Measurements from ENCODE around the gene RHOA.
"Not testable (repeated sequence)": the region's sequence is repeated elsewhere in the genome, so short reads cannot be mapped to it uniquely, and the experiment has no call there.

RHOA gene

GRCh38 chr3:49358884-49359225 lies 52.9 kb downstream of the RHOA start:
- Histone ChIP-seq H3K27ac (ENCODE audit: low read length) (peak overlapping the region; percentile 88), H3K9me3 (ENCODE audit: control insufficient read depth in 1 of 2, low read length in 2 of 2) (no peaks in the 10 kb centered on the region), H3K4me3 (ENCODE audit: low read depth in 1 of 2, low read length in 2 of 2) (peak overlapping the region; percentile 31 to 78), H3K27me3 (ENCODE audit: low read depth, low read length) (no peaks in the 10 kb centered on the region), H3K36me3 (ENCODE audit: control insufficient read depth in 1 of 2, insufficient read depth in 2 of 2, low read length in 2 of 2) (peaks cover 29 to 47% of the 10 kb centered on the region in 2 donors), H3K4me1 (ENCODE audit: control insufficient read depth in 1 of 2, insufficient read depth in 2 of 2, low read length in 2 of 2) (peaks cover 5 to 25% of the 10 kb centered on the region in 2 donors)

DNA sequence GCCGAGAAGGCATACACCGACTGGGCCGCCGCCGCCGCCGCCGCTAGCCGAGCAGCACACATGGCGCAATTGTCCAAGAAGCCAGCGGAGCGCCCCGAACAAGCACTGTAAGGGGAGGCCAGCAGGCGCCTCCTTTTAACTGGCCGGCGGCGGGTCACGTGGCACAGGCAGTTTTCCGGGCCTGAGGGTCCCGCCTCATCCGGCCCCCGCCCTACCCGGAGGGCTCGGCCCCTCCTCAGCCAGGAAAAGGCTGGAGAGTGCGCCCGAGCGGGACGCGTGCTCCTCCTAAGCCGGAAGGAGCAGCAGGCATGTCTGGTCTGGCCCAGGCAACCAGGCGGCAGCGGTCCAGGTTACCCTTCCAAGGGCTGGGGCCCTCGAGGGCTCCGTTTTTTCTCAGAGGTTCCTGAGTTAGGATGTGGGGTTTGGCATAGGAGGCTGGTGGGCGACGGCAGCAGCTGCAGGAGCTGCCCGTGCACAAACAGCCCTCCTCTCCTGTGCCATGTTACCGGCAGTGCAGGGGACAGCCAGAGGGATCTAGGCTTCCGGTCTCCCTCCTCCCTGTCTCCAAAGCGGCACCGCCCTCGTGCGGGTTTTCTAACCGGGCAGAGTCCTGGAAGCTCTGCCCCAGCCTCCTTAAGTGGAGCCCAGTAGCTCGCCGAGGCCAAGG lies 53.4 kb downstream of the RHOA start, which contains the start of gene GPX1:
Gene GPX1, minus strand, starts transcription at position 137 of the 667 bp plus-strand sequence. Its CDS starts 75 bp downstream, at position 62.
- Histone ChIP-seq H3K4me1 (ENCODE audit: control insufficient read depth in 1 of 2, insufficient read depth in 2 of 2, low read length in 2 of 2) (peaks cover 5 to 25% of the 10 kb centered on the region in 2 donors), H3K9me3 (ENCODE audit: control insufficient read depth in 1 of 2, low read length in 2 of 2) (no peaks in the 10 kb centered on the region), H3K27ac (ENCODE audit: low read length) (peak within 1 kb of the TSS; percentile 88), H3K36me3 (ENCODE audit: control insufficient read depth in 1 of 2, insufficient read depth in 2 of 2, low read length in 2 of 2) (peaks cover 29 to 42% of the 10 kb centered on the region in 2 donors), H3K27me3 (ENCODE audit: low read depth, low read length) (no peaks in the 10 kb centered on the region), H3K4me3 (ENCODE audit: low read depth in 1 of 2, low read length in 2 of 2) (peak within 1 kb of the TSS; percentile 70 to 78)

DNA sequence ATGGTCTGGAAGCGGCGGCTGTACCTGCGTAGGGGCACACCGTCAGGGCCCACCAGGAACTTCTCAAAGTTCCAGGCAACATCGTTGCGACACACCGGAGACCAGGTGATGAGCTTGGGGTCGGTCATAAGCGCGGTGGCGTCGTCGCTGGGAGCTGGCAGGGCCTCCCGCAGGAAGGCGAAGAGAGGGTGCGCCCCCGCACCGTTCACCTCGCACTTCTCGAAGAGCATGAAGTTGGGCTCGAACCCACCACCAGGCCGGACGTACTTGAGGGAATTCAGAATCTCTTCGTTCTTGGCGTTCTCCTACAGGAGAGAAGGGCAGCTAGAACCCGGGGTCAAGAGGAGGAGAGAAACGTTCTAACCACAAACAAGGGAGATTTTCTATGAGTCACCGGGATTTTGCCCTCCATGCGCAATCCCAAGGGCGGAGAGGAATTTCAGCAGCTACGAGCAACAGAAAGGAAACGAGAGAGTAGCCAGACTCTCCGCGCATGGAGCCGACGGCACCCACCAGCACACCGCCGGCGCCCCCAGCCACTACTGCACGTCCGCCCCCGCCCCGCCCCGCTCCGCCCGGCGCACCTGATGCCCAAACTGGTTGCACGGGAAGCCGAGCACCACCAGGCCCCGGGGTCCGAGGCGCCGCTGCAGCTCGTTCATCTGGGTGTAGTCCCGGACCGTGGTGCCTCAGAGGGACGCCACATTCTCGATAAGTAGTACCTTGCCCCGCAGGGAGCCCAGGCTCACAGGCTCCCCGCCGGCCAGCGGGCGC lies 54.1 kb downstream of the RHOA start:
- peak overlapping the region; percentile 87 for H3K27ac ChIP-seq (ENCODE audit: low read length)
- not testable (repeated sequence) for H3K9me3 ChIP-seq (ENCODE audit: control insufficient read depth in 1 of 2, low read length in 2 of 2); H3K27me3 ChIP-seq (ENCODE audit: low read depth, low read length)
- H3K4me3 ChIP-seq (ENCODE audit: low read depth in 1 of 2, low read length in 2 of 2), result peak overlapping the region; percentile 70 to 78
- peaks cover 27 to 39% of the 10 kb centered on the region in 2 donors for H3K36me3 ChIP-seq (ENCODE audit: control insufficient read depth in 1 of 2, insufficient read depth in 2 of 2, low read length in 2 of 2)
- peaks cover 5 to 25% of the 10 kb centered on the region in 2 donors for H3K4me1 ChIP-seq (ENCODE audit: control insufficient read depth in 1 of 2, insufficient read depth in 2 of 2, low read length in 2 of 2)

- peak overlapping the region; percentile 70 to 78 for H3K4me3 ChIP-seq (ENCODE audit: low read depth in 1 of 2, low read length in 2 of 2)
- H3K4me1 ChIP-seq (ENCODE audit: control insufficient read depth in 1 of 2, insufficient read depth in 2 of 2, low read length in 2 of 2), result peaks cover 5 to 25% of the 10 kb centered on the region in 2 donors
- peak overlapping the region; percentile 87 for H3K27ac ChIP-seq (ENCODE audit: low read length)
Observed at GRCh38 chr3:49357095-49357442, 54.7 kb downstream of the RHOA start.

DNA sequence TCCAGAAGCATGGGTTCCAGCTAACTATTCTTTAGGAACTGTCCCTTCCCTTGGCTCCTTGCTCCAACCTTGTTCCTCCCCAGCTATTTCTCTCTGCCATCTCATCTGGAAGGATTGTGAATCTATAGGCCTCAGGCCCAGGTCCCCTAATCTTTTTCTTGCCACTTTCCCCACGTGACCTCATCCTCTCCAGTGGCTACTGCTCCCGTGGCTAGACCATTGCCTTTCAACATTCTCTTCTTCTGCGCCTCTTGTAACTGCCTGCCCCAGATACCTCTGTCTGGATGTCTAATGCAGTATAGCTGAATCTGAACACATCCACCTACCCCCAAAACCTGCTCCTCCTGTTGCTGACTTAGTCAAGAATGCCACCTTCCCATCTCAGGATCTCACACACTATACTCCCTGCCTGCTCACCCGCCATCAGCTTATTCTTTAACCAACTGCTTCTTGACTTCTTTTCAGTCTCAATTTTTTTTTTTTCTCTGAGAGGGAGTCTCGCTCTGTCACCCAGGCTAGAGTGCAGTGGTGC lies 58.8 kb downstream of the RHOA start:
- H3K27me3 ChIP-seq (ENCODE audit: low read depth, low read length), result no peaks in the 10 kb centered on the region
- H3K27ac ChIP-seq (ENCODE audit: low read length), result peak overlapping the region; percentile 47
- H3K9me3 ChIP-seq (ENCODE audit: control insufficient read depth in 1 of 2, low read length in 2 of 2), result no peaks in the 10 kb centered on the region
- H3K4me3 ChIP-seq (ENCODE audit: low read depth in 1 of 2, low read length in 2 of 2), result no peak overlapping the region
- H3K36me3 ChIP-seq (ENCODE audit: control insufficient read depth in 1 of 2, insufficient read depth in 2 of 2, low read length in 2 of 2), result peaks cover 6 to 10% of the 10 kb centered on the region in 2 donors
- peaks cover 5 to 16% of the 10 kb centered on the region in 2 donors for H3K4me1 ChIP-seq (ENCODE audit: control insufficient read depth in 1 of 2, insufficient read depth in 2 of 2, low read length in 2 of 2)

More at GRCh38 chr3:49357095-49357442, 54.7 kb downstream of the RHOA start:
- not testable (repeated sequence) for H3K27me3 ChIP-seq (ENCODE audit: low read depth, low read length); H3K9me3 ChIP-seq (ENCODE audit: control insufficient read depth in 1 of 2, low read length in 2 of 2)
- peaks cover 22 to 33% of the 10 kb centered on the region in 2 donors for H3K36me3 ChIP-seq (ENCODE audit: control insufficient read depth in 1 of 2, insufficient read depth in 2 of 2, low read length in 2 of 2)

GRCh38 chr3:49352281-49352680 lies 59.5 kb downstream of the RHOA start:
- Histone ChIP-seq H3K36me3 (ENCODE audit: control insufficient read depth in 1 of 2, insufficient read depth in 2 of 2, low read length in 2 of 2) (peaks cover 6% of the 10 kb centered on the region in 2 donors), H3K9me3 (ENCODE audit: control insufficient read depth in 1 of 2, low read length in 2 of 2) (no peaks in the 10 kb centered on the region), H3K27me3 (ENCODE audit: low read depth, low read length) (no peaks in the 10 kb centered on the region), H3K27ac (ENCODE audit: low read length) (peak overlapping the region; percentile 47), H3K4me3 (ENCODE audit: low read depth in 1 of 2, low read length in 2 of 2) (no peak overlapping the region), H3K4me1 (ENCODE audit: control insufficient read depth in 1 of 2, insufficient read depth in 2 of 2, low read length in 2 of 2) (peaks cover 5 to 16% of the 10 kb centered on the region in 2 donors)

DNA sequence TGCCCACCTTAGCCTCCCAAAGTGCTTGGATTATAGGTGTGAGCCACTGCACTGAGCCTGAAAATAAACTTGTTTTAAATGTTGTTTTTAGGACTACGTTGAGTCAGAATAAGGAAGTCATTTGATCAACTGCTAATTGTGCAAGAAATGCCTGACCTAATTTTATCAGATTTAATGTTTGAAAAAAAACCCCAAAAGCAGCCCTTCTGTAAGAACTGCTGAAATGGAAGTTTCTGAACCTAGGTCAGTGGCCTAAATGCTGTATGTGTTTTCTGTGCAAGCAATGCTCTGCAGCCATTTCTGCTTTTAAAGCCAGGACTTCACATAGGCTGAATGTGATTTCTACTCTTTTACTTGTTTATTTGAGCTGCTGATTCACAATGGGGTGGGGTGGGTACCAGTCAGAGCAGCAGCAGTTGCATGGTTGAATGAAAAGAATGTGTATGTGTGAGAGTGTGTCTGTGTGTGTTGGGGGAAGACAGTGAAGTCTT lies 60.2 kb downstream of the RHOA start:
- H3K27me3 ChIP-seq (ENCODE audit: low read depth, low read length), result no peaks in the 10 kb centered on the region
- no peaks in the 10 kb centered on the region for H3K9me3 ChIP-seq (ENCODE audit: control insufficient read depth in 1 of 2, low read length in 2 of 2)
- peaks cover 5% of the 10 kb centered on the region in 2 donors for H3K36me3 ChIP-seq (ENCODE audit: control insufficient read depth in 1 of 2, insufficient read depth in 2 of 2, low read length in 2 of 2)
- H3K27ac ChIP-seq (ENCODE audit: low read length), result peak overlapping the region; percentile 47
- H3K4me3 ChIP-seq (ENCODE audit: low read depth in 1 of 2, low read length in 2 of 2), result no peak overlapping the region
- peaks cover 5 to 14% of the 10 kb centered on the region in 2 donors for H3K4me1 ChIP-seq (ENCODE audit: control insufficient read depth in 1 of 2, insufficient read depth in 2 of 2, low read length in 2 of 2)

DNA sequence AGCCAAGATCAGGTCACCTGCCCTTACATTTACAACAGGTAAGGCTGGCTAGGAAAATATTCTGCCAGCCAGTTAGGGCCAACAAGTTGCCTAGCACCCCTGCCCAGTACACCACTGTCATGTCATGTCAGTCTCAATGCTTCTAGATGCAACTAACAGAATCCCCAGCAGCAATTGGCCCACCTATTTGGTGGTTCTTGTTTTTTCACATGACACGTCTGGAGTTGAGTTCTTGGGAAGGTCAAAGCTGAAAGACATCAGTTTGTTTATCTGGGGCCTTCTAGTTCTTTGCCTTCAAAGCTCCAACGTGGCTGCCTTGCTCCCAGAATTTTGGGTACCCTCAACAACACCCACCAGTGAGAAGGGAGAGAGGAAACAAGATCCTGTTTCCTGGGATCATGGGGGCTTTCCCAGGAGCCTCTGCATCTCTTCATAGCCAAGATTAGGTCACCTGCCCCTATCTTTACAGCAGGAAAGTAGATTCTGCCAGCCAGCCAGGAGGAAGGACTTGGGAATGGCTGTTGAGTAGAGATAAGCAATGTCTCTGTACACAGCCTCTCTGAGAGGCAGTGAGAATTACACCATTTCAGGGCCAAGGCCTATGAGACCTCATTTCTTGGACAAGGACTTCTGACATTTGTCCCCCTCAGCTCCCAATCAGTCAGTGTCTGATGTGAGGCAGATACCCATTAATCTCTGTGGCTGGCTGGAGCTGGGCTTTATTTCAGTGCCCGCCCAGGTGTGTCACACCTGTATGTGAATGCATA lies 62.2 kb downstream of the RHOA start:
- Histone ChIP-seq H3K4me3 (ENCODE audit: low read depth in 1 of 2, low read length in 2 of 2) (no peak overlapping the region), H3K36me3 (ENCODE audit: control insufficient read depth in 1 of 2, insufficient read depth in 2 of 2, low read length in 2 of 2) (no peaks in the 10 kb centered on the region), H3K27ac (ENCODE audit: low read length) (peak overlapping the region; percentile 23), H3K4me1 (ENCODE audit: control insufficient read depth in 1 of 2, insufficient read depth in 2 of 2, low read length in 2 of 2) (peaks cover 0 to 5% of the 10 kb centered on the region in 2 donors), H3K27me3 (ENCODE audit: low read depth, low read length) (no peaks in the 10 kb centered on the region), H3K9me3 (ENCODE audit: control insufficient read depth in 1 of 2, low read length in 2 of 2) (no peaks in the 10 kb centered on the region)

- H3K27me3 ChIP-seq (ENCODE audit: low read depth, low read length); H3K4me1 ChIP-seq (ENCODE audit: control insufficient read depth in 1 of 2, insufficient read depth in 2 of 2, low read length in 2 of 2); H3K27ac ChIP-seq (ENCODE audit: low read length); H3K9me3 ChIP-seq (ENCODE audit: control insufficient read depth in 1 of 2, low read length in 2 of 2); H3K4me3 ChIP-seq (ENCODE audit: low read depth in 1 of 2, low read length in 2 of 2); H3K36me3 ChIP-seq (ENCODE audit: control insufficient read depth in 1 of 2, insufficient read depth in 2 of 2, low read length in 2 of 2): not testable (repeated sequence)
Observed at GRCh38 chr3:49348361-49348760, 63.4 kb downstream of the RHOA start.

- Histone ChIP-seq H3K27ac (ENCODE audit: low read length) (no peak overlapping the region), H3K4me3 (ENCODE audit: low read depth in 1 of 2, low read length in 2 of 2) (no peak overlapping the region), H3K9me3 (ENCODE audit: control insufficient read depth in 1 of 2, low read length in 2 of 2) (no peaks in the 10 kb centered on the region), H3K36me3 (ENCODE audit: control insufficient read depth in 1 of 2, insufficient read depth in 2 of 2, low read length in 2 of 2) (no peaks in the 10 kb centered on the region), H3K4me1 (ENCODE audit: control insufficient read depth in 1 of 2, insufficient read depth in 2 of 2, low read length in 2 of 2) (peaks cover 0 to 5% of the 10 kb centered on the region in 2 donors), H3K27me3 (ENCODE audit: low read depth, low read length) (no peaks in the 10 kb centered on the region)
Observed at GRCh38 chr3:49346797-49347251, 65.0 kb downstream of the RHOA start.

DNA sequence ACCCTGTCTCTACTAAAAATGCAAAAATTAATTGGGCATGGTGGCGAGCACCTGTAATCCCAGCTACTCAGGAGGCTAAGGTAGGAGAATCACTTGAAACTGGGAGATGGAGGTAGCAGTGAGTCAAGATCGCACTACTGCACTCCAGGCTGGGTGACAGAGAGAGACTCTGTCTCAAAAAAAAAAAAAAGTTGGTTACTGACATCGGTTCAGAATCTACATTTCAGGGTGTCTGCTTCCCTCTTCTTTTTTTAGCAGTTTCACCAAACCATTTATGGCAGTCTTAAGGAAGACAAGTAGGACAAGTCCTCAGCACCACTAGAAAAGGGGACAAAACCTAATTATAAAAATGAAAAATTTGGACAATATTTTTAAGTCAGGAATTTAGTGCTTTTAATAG lies 68.6 kb downstream of the RHOA start:
- Histone ChIP-seq H3K36me3 (ENCODE audit: control insufficient read depth in 1 of 2, insufficient read depth in 2 of 2, low read length in 2 of 2) (no peaks in the 10 kb centered on the region), H3K4me3 (ENCODE audit: low read depth in 1 of 2, low read length in 2 of 2) (no peak overlapping the region), H3K27me3 (ENCODE audit: low read depth, low read length) (no peaks in the 10 kb centered on the region), H3K4me1 (ENCODE audit: control insufficient read depth in 1 of 2, insufficient read depth in 2 of 2, low read length in 2 of 2) (peaks cover 6 to 9% of the 10 kb centered on the region in 2 donors), H3K27ac (ENCODE audit: low read length) (no peak overlapping the region), H3K9me3 (ENCODE audit: control insufficient read depth in 1 of 2, low read length in 2 of 2) (no peaks in the 10 kb centered on the region)
